Measurements from ENCODE around the gene CCL8.

Gene CCL8

DNA sequence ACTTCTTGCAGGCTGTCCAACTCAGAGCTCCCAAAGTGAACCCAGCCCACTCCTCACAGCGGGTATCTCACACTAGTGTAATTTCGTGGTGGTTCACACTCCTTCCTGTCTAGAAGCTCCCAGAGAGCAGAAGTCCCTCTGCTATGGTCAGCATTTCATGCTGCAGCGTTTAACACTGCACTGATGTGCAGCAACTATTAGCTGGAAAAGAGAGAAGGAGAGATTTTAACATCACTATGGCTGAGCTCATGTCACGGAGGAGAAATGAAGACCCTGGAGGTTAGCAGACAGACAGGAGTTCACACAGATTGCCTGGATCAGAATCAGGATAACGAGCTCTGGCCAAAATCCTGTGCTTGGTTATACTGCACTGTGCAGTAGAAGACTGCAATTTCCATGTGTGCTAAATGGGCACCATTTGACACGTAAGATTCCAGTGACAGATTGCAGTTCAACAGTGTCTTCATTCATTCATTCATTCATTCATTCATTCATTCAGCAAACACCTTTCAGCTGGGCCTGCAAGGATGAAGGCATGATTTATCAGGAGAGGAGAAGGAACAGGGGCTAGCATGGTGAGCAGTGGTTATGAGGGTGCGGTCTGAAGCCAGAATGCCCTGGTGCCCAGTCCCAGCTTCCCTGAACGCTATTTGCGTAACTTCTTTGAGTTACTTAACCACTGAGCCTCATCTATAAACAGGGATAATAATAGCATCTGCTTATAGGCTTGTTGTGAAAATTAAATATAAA is 49.1 kb downstream of the CCL8 start:
- peaks cover 43% of the 10 kb centered on the region for H3K4me1 Mint-ChIP-seq

DNA sequence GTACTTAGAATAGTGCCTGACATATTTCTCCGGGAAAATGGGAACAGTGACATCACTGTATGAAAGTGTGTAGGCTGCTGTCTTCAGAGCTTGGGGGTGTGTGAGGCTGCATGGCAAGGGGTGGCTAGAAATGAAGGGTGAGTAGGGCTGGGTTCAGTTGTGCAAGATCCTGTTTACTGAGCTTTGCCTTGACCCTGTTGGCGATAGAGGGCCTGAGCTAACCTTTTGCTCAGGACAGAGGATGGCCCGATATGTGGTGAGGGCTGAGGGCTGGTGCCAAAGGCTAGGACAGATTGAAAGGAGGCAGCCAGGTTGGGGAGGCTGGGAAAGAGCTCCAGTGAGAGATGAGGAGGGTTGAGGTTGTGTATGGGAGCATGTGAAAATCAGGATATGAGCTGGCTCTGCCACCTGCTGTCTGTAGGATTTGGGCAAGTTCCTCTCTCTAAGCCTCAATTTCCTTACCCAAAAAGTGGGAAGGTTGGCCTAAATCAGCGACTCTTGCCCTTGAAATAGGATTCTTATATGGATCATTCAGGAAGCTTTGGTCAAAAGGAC is 49.8 kb downstream of the CCL8 start:
- no peak overlapping the region for H3K4me3 Mint-ChIP-seq
- H3K27ac Mint-ChIP-seq, result no peak overlapping the region
- no peaks in the 10 kb centered on the region for H3K27me3 Mint-ChIP-seq
- H3K36me3 Mint-ChIP-seq, result no peaks in the 10 kb centered on the region
- ATAC-seq, result no peak
- no peaks in the 10 kb centered on the region for H3K9me3 Mint-ChIP-seq
- H3K4me1 Mint-ChIP-seq, result peaks cover 42% of the 10 kb centered on the region

More for the DNA sequence above, 49.1 kb downstream of the CCL8 start:
- Mint-ChIP-seq H3K9me3 (no peaks in the 10 kb centered on the region), H3K36me3 (no peaks in the 10 kb centered on the region), H3K4me3 (no peak overlapping the region), H3K27me3 (peaks cover under 1% of the 10 kb centered on the region), H3K27ac (no peak overlapping the region)
- no peak for ATAC-seq

DNA sequence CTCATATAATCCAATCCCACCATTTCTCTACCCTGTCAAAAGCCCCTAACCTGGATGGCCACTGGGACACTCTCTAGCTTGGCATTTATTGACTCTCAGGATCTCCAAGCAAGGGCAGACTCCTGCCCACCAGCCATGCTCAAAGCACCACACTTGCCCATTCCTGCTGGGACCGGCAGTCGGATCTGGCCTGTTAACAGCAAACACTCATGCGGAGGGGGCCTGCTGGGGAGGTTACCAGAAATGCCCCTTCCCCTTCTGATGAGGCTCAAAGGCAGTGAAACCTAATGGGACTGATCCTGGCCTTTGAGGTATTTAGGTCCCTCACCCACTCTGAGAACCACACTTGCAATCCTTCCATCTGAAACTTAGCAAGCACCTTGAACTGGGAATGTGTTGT is 50.3 kb downstream of the CCL8 start:
- H3K9me3 Mint-ChIP-seq, result no peaks in the 10 kb centered on the region
- H3K4me1 Mint-ChIP-seq, result peaks cover 37% of the 10 kb centered on the region
- H3K27me3 Mint-ChIP-seq, result no peaks in the 10 kb centered on the region
- no peaks in the 10 kb centered on the region for H3K36me3 Mint-ChIP-seq
- no peak overlapping the region for H3K27ac Mint-ChIP-seq
- H3K4me3 Mint-ChIP-seq, result no peak overlapping the region
- ATAC-seq, result no peak

DNA sequence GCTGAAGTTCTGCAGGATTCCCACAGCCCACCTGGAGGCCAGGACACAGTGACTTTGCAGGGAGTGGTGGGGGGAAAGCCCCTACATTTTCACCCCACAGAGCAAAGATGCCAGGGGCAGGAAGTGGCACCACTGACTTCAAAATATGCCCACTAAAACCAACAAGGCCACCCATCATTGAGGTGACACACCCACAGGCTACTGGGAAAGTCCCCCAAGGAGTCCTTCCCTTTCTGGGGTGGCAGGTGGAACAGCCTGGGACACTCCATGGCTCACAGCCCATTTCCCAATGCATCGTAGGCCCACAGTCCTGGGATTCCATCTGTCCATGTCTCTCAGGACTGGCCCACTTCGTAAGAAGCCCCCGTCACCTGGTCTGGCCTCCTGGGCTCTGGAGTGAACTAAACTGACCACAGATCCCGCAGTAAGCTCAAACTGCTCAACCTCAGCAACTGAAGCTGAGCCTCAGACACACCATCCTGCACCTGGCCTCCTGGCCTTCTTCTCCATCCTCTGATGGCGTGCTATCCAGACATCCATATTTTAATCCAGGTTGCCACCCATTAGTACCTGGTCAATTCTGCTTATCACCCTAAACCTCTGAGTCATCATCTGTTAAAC is 51.3 kb downstream of the CCL8 start:
- Mint-ChIP-seq H3K4me1 (peaks cover 32% of the 10 kb centered on the region), H3K9me3 (no peaks in the 10 kb centered on the region), H3K4me3 (no peak overlapping the region), H3K27ac (no peak overlapping the region), H3K36me3 (no peaks in the 10 kb centered on the region), H3K27me3 (no peaks in the 10 kb centered on the region)
- ATAC-seq, result no peak

DNA sequence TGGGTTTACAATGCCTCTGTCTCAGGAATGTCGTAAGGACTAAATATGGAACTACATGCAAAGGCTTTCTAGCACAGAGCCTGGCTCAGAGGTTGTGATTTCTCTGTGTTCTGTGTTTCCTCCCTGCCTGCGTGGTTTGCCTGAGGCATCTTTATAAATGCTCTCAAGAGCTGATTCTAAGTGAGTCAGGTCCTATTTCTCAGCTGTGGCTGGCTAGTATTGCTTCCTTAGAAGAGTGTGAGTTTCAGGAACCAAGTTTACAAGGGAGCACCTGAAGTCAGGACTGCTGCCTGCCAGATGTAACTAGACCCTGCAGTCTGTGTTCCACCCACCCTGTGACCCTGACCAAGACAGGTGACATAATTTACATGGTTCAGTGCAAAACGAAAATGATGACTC is 51.8 kb downstream of the CCL8 start:
- Mint-ChIP-seq H3K4me1 (peaks cover 28% of the 10 kb centered on the region), H3K4me3 (no peak overlapping the region), H3K27me3 (no peaks in the 10 kb centered on the region), H3K36me3 (no peaks in the 10 kb centered on the region), H3K9me3 (no peaks in the 10 kb centered on the region), H3K27ac (no peak overlapping the region)
- peak; percentile 81 for ATAC-seq

Data from stimulated activated memory B cell treated with anti-CD40 and anti-IgM and Interleukin-4, amounts not matched to agents 10 μg/mL and 1 μg/mL and 100 μg/mL, for 72 hours (primary cell).